ENCODE measurements around the gene MATN4. TPM values are rescaled to one million over a fixed set of nuclear protein-coding genes. Genes with fewer than 3 reads are reported as not detected.

The MATN4 gene
- total and polyA plus RNA-seq, 4 donors, result 0.18 to 0.69 (median 0.42) TPM; not detected in 1

DNA sequence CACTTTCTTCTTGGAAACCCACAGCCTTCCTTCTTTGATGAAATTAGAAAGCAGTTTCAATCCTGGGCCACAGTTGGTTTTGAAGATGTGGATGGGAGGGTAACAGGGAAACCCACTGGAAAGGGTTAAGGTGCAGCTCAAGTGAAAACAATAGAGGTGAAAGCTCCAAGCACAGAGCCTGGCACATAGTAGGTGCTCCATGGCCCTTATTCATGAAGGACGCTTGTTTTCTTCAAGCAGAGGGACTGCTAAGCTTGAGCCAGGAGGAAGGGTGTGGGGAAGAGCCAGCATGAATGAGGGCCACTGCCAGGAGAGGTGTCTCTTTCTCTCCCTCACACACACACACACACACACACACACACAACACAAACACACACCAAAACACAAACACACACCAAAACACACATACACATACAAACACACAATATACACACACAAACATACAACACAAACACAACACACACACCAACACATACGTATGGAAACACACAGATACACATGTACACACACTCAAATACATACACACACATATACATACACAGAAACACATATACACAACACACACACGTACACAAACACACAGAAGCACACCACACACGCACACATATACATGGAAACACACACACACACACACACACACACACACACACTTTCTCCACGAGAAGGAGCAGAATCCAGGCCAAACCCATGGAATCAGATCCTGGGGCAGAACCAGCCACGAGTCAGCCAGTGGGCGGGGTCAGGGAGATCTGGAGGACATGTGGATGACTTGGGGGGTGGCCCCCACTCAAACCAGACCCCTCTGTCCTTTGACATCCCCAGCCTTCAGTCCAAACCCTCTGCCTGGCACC lies 25.2 kb downstream of the MATN4 start:
- no peak for DNase-seq
- WGBS, 2 donors, result 62 to 64% methylated on average over 7 of the region's 7 CpGs

DNA sequence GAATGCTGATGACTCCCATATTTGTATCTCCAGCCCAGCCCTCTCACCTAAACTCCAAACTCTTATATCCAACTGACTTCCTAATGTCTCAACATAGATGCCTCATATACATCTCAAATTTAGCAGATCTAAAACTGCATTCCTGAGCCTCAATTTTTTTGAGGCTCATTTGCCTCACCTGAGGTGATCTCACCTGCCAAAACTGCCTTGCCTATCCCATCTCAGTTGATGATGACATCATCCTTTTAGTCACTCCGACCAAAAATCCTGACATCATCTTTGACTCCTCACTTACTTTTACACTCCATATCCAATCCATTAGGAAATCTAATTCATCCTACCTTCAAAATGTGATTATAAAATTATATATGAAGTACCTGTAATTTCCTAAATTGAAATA lies 28.1 kb downstream of the MATN4 start:
- intact Hi-C loops (cut with DNase I), result loop anchor here in 1 of 2 donors (10.0 kb wide), 1 partner anchor 235 kb away; no protein-coding TSS in a partner anchor
- H3K27ac ChIP-seq (ENCODE audit: low read depth in 1 of 2, low read length in 2 of 2), result no peak overlapping the region
- 66 to 89% methylated on average over 1 of the region's 1 CpG for WGBS, 2 donors
- DNase-seq (no peak), ATAC-seq (ENCODE audit: low FRiP score) (no peak)
- no peak overlapping the region for H3K4me3 ChIP-seq (ENCODE audit: low read length in 2 of 2)
- no peaks in the 10 kb centered on the region for H3K36me3 ChIP-seq (ENCODE audit: control insufficient read depth in 1 of 2, insufficient read depth in 2 of 2, low read length in 1 of 2)
- H3K27me3 ChIP-seq (ENCODE audit: control insufficient read depth in 1 of 2, insufficient read depth in 2 of 2, low read length in 1 of 2), result no peaks in the 10 kb centered on the region
- H3K4me1 ChIP-seq (ENCODE audit: control insufficient read depth in 1 of 2, insufficient read depth in 2 of 2, low read length in 2 of 2), result no peaks in the 10 kb centered on the region
- no peaks in the 10 kb centered on the region for H3K9me3 ChIP-seq (ENCODE audit: control insufficient read depth, low read length)

More for the DNA sequence above, 25.2 kb downstream of the MATN4 start:
- intact Hi-C loops (cut with DNase I), result loop anchor here in 1 of 2 donors (10.0 kb wide), 1 partner anchor 238 kb away; no protein-coding TSS in a partner anchor
- no peaks in the 10 kb centered on the region for H3K27me3 ChIP-seq (ENCODE audit: control insufficient read depth in 1 of 2, insufficient read depth in 2 of 2, low read length in 1 of 2)
- ATAC-seq (ENCODE audit: low FRiP score), result no peak
- no peak overlapping the region for H3K4me3 ChIP-seq (ENCODE audit: low read length in 2 of 2)
- H3K4me1 ChIP-seq (ENCODE audit: control insufficient read depth in 1 of 2, insufficient read depth in 2 of 2, low read length in 2 of 2), result no peaks in the 10 kb centered on the region
- H3K9me3 ChIP-seq (ENCODE audit: control insufficient read depth, low read length), result no peaks in the 10 kb centered on the region
- no peak overlapping the region for H3K27ac ChIP-seq (ENCODE audit: low read depth in 1 of 2, low read length in 2 of 2)
- no peaks in the 10 kb centered on the region for H3K36me3 ChIP-seq (ENCODE audit: control insufficient read depth in 1 of 2, insufficient read depth in 2 of 2, low read length in 1 of 2)

- Histone ChIP-seq H3K36me3 (ENCODE audit: control insufficient read depth in 1 of 2, insufficient read depth in 2 of 2, low read length in 1 of 2) (no peaks in the 10 kb centered on the region), H3K9me3 (ENCODE audit: control insufficient read depth, low read length) (no peaks in the 10 kb centered on the region), H3K27me3 (ENCODE audit: control insufficient read depth in 1 of 2, insufficient read depth in 2 of 2, low read length in 1 of 2) (no peaks in the 10 kb centered on the region), H3K27ac (ENCODE audit: low read depth in 1 of 2, low read length in 2 of 2) (no peak overlapping the region), H3K4me3 (ENCODE audit: low read length in 2 of 2) (no peak overlapping the region), H3K4me1 (ENCODE audit: control insufficient read depth in 1 of 2, insufficient read depth in 2 of 2, low read length in 2 of 2) (peaks cover 0 to 2% of the 10 kb centered on the region in 2 donors)
- ATAC-seq (ENCODE audit: low FRiP score), result no peak
- WGBS, 2 donors, result 59 to 66% methylated on average over 3 of the region's 3 CpGs
- intact Hi-C loops (cut with DNase I), result no loop called here
- no peak for DNase-seq
These were observed 32.8 kb downstream of the MATN4 start for GRCh38 chr20:45275338-45275737.

GRCh38 chr20:45269754-45270270 lies 38.3 kb downstream of the MATN4 start:
- no peaks in the 10 kb centered on the region for H3K27me3 ChIP-seq (ENCODE audit: control insufficient read depth in 1 of 2, insufficient read depth in 2 of 2, low read length in 1 of 2)
- peaks cover 0 to 2% of the 10 kb centered on the region in 2 donors for H3K4me1 ChIP-seq (ENCODE audit: control insufficient read depth in 1 of 2, insufficient read depth in 2 of 2, low read length in 2 of 2)
- no peaks in the 10 kb centered on the region for H3K36me3 ChIP-seq (ENCODE audit: control insufficient read depth in 1 of 2, insufficient read depth in 2 of 2, low read length in 1 of 2)
- no peak overlapping the region for H3K4me3 ChIP-seq (ENCODE audit: low read length in 2 of 2)
- no peak overlapping the region for H3K27ac ChIP-seq (ENCODE audit: low read depth in 1 of 2, low read length in 2 of 2)
- 72 to 78% methylated on average over 4 of the region's 4 CpGs for WGBS, 2 donors
- DNase-seq (no peak), ATAC-seq (ENCODE audit: low FRiP score) (no peak)
- intact Hi-C loops (cut with DNase I), result no loop called here
- peaks cover 2% of the 10 kb centered on the region for H3K9me3 ChIP-seq (ENCODE audit: control insufficient read depth, low read length)

GRCh38 chr20:45269056-45269455 lies 39.0 kb downstream of the MATN4 start:
- DNase-seq (no peak), ATAC-seq (ENCODE audit: low FRiP score) (no peak)
- peaks cover 0 to 2% of the 10 kb centered on the region in 2 donors for H3K4me1 ChIP-seq (ENCODE audit: control insufficient read depth in 1 of 2, insufficient read depth in 2 of 2, low read length in 2 of 2)
- peaks cover 2% of the 10 kb centered on the region for H3K9me3 ChIP-seq (ENCODE audit: control insufficient read depth, low read length)
- no peaks in the 10 kb centered on the region for H3K36me3 ChIP-seq (ENCODE audit: control insufficient read depth in 1 of 2, insufficient read depth in 2 of 2, low read length in 1 of 2)
- intact Hi-C loops (cut with DNase I), result no loop called here
- H3K4me3 ChIP-seq (ENCODE audit: low read length in 2 of 2), result no peak overlapping the region
- no peak overlapping the region for H3K27ac ChIP-seq (ENCODE audit: low read depth in 1 of 2, low read length in 2 of 2)
- no peaks in the 10 kb centered on the region for H3K27me3 ChIP-seq (ENCODE audit: control insufficient read depth in 1 of 2, insufficient read depth in 2 of 2, low read length in 1 of 2)
- WGBS, 2 donors, result 66 to 67% methylated on average over 3 of the region's 3 CpGs

GRCh38 chr20:45268531-45268930 lies 39.6 kb downstream of the MATN4 start:
- H3K4me1 ChIP-seq (ENCODE audit: control insufficient read depth in 1 of 2, insufficient read depth in 2 of 2, low read length in 2 of 2), result peaks cover 0 to 2% of the 10 kb centered on the region in 2 donors
- no peaks in the 10 kb centered on the region for H3K36me3 ChIP-seq (ENCODE audit: control insufficient read depth in 1 of 2, insufficient read depth in 2 of 2, low read length in 1 of 2)
- no peak overlapping the region for H3K27ac ChIP-seq (ENCODE audit: low read depth in 1 of 2, low read length in 2 of 2)
- H3K9me3 ChIP-seq (ENCODE audit: control insufficient read depth, low read length), result peaks cover 2% of the 10 kb centered on the region
- DNase-seq (no peak), ATAC-seq (ENCODE audit: low FRiP score) (no peak)
- intact Hi-C loops (cut with DNase I), result no loop called here
- no peak overlapping the region for H3K4me3 ChIP-seq (ENCODE audit: low read length in 2 of 2)
- WGBS, 2 donors, result 49 to 62% methylated on average over 3 of the region's 3 CpGs
- no peaks in the 10 kb centered on the region for H3K27me3 ChIP-seq (ENCODE audit: control insufficient read depth in 1 of 2, insufficient read depth in 2 of 2, low read length in 1 of 2)

GRCh38 chr20:45266977-45267376 lies 41.1 kb downstream of the MATN4 start:
- intact Hi-C loops (cut with DNase I), result no loop called here
- no peak overlapping the region for H3K4me3 ChIP-seq (ENCODE audit: low read length in 2 of 2)
- H3K27ac ChIP-seq (ENCODE audit: low read depth in 1 of 2, low read length in 2 of 2), result no peak overlapping the region
- no peaks in the 10 kb centered on the region for H3K36me3 ChIP-seq (ENCODE audit: control insufficient read depth in 1 of 2, insufficient read depth in 2 of 2, low read length in 1 of 2)
- H3K27me3 ChIP-seq (ENCODE audit: control insufficient read depth in 1 of 2, insufficient read depth in 2 of 2, low read length in 1 of 2), result no peaks in the 10 kb centered on the region
- H3K4me1 ChIP-seq (ENCODE audit: control insufficient read depth in 1 of 2, insufficient read depth in 2 of 2, low read length in 2 of 2), result peaks cover 0 to 2% of the 10 kb centered on the region in 2 donors
- ATAC-seq (ENCODE audit: low FRiP score) (no peak), DNase-seq (no peak)
- H3K9me3 ChIP-seq (ENCODE audit: control insufficient read depth, low read length), result peaks cover 2% of the 10 kb centered on the region

DNA sequence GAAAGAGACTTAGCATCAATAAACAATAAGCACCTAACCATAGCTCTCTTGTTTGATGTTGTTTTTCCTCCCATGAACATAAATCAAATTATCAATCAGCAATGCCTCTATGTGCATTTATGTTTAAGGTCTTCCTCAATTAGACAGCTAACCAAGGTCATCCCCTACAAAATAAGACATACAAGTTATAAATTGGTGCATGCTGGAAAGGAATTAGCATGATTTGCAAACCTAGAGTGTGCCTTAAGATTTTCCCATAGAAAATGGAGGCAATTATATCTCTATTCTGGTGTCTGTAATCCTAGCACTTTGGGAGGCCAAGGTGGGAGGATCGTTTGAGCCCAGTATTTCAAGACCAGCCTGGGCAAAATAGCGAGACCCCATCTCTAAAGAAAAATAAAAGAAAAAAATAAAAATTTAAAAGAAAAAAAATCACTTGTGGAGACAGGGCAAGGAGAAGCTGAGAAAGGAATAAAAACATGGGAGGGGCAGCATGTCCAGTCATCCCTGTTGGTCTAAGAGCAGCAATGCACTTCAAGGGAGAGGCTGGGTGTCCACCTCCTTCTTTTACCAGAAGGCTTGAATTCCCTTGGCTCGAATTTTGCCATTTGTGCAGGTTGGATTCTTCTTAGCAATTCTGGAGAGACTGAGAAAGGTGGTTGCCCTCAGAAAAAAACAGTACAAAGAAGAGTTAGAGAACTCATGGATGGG lies 44.4 kb downstream of the MATN4 start:
- DNase-seq (no peak), ATAC-seq (ENCODE audit: low FRiP score) (no peak)
- no peaks in the 10 kb centered on the region for H3K9me3 ChIP-seq (ENCODE audit: control insufficient read depth, low read length)
- H3K4me3 ChIP-seq (ENCODE audit: low read length in 2 of 2), result no peak overlapping the region
- H3K27ac ChIP-seq (ENCODE audit: low read depth in 1 of 2, low read length in 2 of 2), result no peak overlapping the region
- H3K4me1 ChIP-seq (ENCODE audit: control insufficient read depth in 1 of 2, insufficient read depth in 2 of 2, low read length in 2 of 2), result no peaks in the 10 kb centered on the region
- no peaks in the 10 kb centered on the region for H3K27me3 ChIP-seq (ENCODE audit: control insufficient read depth in 1 of 2, insufficient read depth in 2 of 2, low read length in 1 of 2)
- no peaks in the 10 kb centered on the region for H3K36me3 ChIP-seq (ENCODE audit: control insufficient read depth in 1 of 2, insufficient read depth in 2 of 2, low read length in 1 of 2)
- WGBS, 2 donors, result 76 to 84% methylated on average over 3 of the region's 3 CpGs
- intact Hi-C loops (cut with DNase I), result no loop called here
